Activated CD8-positive, alpha-beta T cell treated with anti-CD3 and anti-CD28 coated beads for 36 hours (primary cell): ENCODE measurements around the gene MTA1. TPM values are rescaled to one million over a fixed set of nuclear protein-coding genes. Genes with fewer than 3 reads are reported as not detected.

Experiments
- ATAC-seq: fragments of 200-7000 bp; cut with Tn5 transposase; one replicate; pipeline ENCODE4 v1.10.0; 2021; ENCODE audit warnings: mild to moderate bottlenecking, moderate library complexity
- CTCF ChIA-PET: fragments of 350-600 bp; sonication (Branson Sonifier 250); formaldehyde crosslinking; loops from one replicate; lab custom pipeline; 2021; ENCODE audit warnings: antibody characterized with exemption; lab: Charles Lee
- POLR2A ChIA-PET: fragments of 350-600 bp; sonication (Branson Sonifier 250); formaldehyde crosslinking; loops from one replicate; lab custom pipeline; 2021; ENCODE audit warnings: antibody characterized with exemption; lab: Charles Lee
- DNase-seq: peaks from one replicate; pipeline ENCODE4 v3.0.0-alpha.2; 2020
- H3K27ac Mint-ChIP-seq: one replicate; pipeline ENCODE4 v1.8.0; 2021; ENCODE audit warnings: mild to moderate bottlenecking, mixed read lengths
- H3K27me3 Mint-ChIP-seq: one replicate; pipeline ENCODE4 v1.8.0; 2021; ENCODE audit warnings: mixed read lengths
- H3K36me3 Mint-ChIP-seq: one replicate; pipeline ENCODE4 v1.8.0; 2021; ENCODE audit warnings: low read depth, mixed read lengths
- H3K4me1 Mint-ChIP-seq: one replicate; pipeline ENCODE4 v1.8.0; 2021; ENCODE audit warnings: low read depth, mixed read lengths
- H3K4me3 Mint-ChIP-seq: one replicate; pipeline ENCODE4 v1.8.0; 2021; ENCODE audit warnings: mild to moderate bottlenecking, moderate library complexity, mixed read lengths
- H3K9me3 Mint-ChIP-seq: one replicate; pipeline ENCODE4 v1.8.0; 2021; ENCODE audit warnings: mixed read lengths
- CTCF ChIP-seq: fragments of 200-600 bp; IDR thresholded peaks from one replicate; pipeline ENCODE4 v1.8.0; 2022; ENCODE audit warnings: antibody characterized with exemption, mild to moderate bottlenecking
- intact Hi-C: fragments of 100-400 bp; cut with micrococcal nuclease; formaldehyde crosslinking; loops from one replicate; pipeline ENCODE4 v1.10.0; 2022
- total RNA-seq, 2 experiments: library from RNA; stranded (reverse); gene quantifications; one replicate each; pipeline ENCODE4 v1.2.3, GENCODE V29; 2021

The MTA1 gene
- total RNA-seq, 2 experiments from 2014 or later = 133 to 140 TPM

- Mint-ChIP-seq H3K27me3 (no peaks in the 10 kb centered on the region), H3K4me1 (no peaks in the 10 kb centered on the region), H3K27ac (no peak overlapping the region), H3K36me3 (peaks cover 2% of the 10 kb centered on the region), H3K4me3 (no peak overlapping the region), H3K9me3 (no peaks in the 10 kb centered on the region)
- ATAC-seq = no peak
- intact Hi-C loops = no loop called here
- no peak for TF ChIP-seq CTCF
- no peak for DNase-seq
- CTCF ChIA-PET = interaction anchor here (2.0 kb wide), 1 partner anchor 14 kb away, joined by 8 read pairs; no protein-coding TSS in a partner anchor
- POLR2A ChIA-PET = no interaction called here
Observed at GRCh38 chr14:105467249-105467941, 47.8 kb downstream of the MTA1 start.

GRCh38 chr14:105467942-105468471 is 48.4 kb downstream of the MTA1 start:
- ChIA-PET POLR2A (interaction anchor here (1.3 kb wide), 1 partner anchor 21 kb away, joined by 3 read pairs; no protein-coding TSS in a partner anchor), CTCF (interaction anchor here (2.0 kb wide), 1 partner anchor 13 kb away, joined by 8 read pairs; no protein-coding TSS in a partner anchor)
- ATAC-seq (no peak), DNase-seq (no peak)
- Mint-ChIP-seq H3K9me3 (no peaks in the 10 kb centered on the region), H3K4me3 (no peak overlapping the region), H3K36me3 (peaks cover 2% of the 10 kb centered on the region), H3K27me3 (no peaks in the 10 kb centered on the region), H3K4me1 (no peaks in the 10 kb centered on the region), H3K27ac (no peak overlapping the region)
- TF ChIP-seq CTCF = no peak
- intact Hi-C loops = no loop called here

GRCh38 chr14:105468621-105469241 is 49.1 kb downstream of the MTA1 start:
- H3K4me1 Mint-ChIP-seq = peaks cover 2% of the 10 kb centered on the region
- no peak overlapping the region for H3K27ac Mint-ChIP-seq
- no peaks in the 10 kb centered on the region for H3K9me3 Mint-ChIP-seq
- intact Hi-C loops = no loop called here
- TF ChIP-seq CTCF = no peak
- no peaks in the 10 kb centered on the region for H3K27me3 Mint-ChIP-seq
- no peak for DNase-seq
- ChIA-PET POLR2A (interaction anchor here (1.3 kb wide), 1 partner anchor 20 kb away, joined by 3 read pairs; no protein-coding TSS in a partner anchor), CTCF (interaction anchor here (1.5 to 2.0 kb wide), 2 partner anchors 12 to 22 kb away, joined by 3 to 8 read pairs; no protein-coding TSS in a partner anchor)
- ATAC-seq = no peak
- H3K4me3 Mint-ChIP-seq = no peak overlapping the region
- peaks cover 1% of the 10 kb centered on the region for H3K36me3 Mint-ChIP-seq

- H3K27ac Mint-ChIP-seq = no peak overlapping the region
- H3K4me3 Mint-ChIP-seq = no peak overlapping the region
- intact Hi-C loops = no loop called here
- DNase-seq (no peak), ATAC-seq (no peak)
- no peaks in the 10 kb centered on the region for H3K36me3 Mint-ChIP-seq
- ChIA-PET POLR2A (no interaction called here), CTCF (interaction anchor here (0.7 to 1.5 kb wide), 2 partner anchors 11 to 21 kb away, joined by 3 read pairs; no protein-coding TSS in a partner anchor)
- H3K27me3 Mint-ChIP-seq = no peaks in the 10 kb centered on the region
- no peak for TF ChIP-seq CTCF
- no peaks in the 10 kb centered on the region for H3K9me3 Mint-ChIP-seq
- H3K4me1 Mint-ChIP-seq = peaks cover 2% of the 10 kb centered on the region
Observed at GRCh38 chr14:105469456-105470349, 50.1 kb downstream of the MTA1 start.
